HG03139 (cell line): ENCODE data around the gene SMAP1.

Source experiments
- ATAC-seq: cut with Tn5 transposase; IDR thresholded peaks from one replicate; pipeline ENCODE4 v1.9.1; 2021; ENCODE audit not compliant: unreplicated experiment

Gene SMAP1

DNA sequence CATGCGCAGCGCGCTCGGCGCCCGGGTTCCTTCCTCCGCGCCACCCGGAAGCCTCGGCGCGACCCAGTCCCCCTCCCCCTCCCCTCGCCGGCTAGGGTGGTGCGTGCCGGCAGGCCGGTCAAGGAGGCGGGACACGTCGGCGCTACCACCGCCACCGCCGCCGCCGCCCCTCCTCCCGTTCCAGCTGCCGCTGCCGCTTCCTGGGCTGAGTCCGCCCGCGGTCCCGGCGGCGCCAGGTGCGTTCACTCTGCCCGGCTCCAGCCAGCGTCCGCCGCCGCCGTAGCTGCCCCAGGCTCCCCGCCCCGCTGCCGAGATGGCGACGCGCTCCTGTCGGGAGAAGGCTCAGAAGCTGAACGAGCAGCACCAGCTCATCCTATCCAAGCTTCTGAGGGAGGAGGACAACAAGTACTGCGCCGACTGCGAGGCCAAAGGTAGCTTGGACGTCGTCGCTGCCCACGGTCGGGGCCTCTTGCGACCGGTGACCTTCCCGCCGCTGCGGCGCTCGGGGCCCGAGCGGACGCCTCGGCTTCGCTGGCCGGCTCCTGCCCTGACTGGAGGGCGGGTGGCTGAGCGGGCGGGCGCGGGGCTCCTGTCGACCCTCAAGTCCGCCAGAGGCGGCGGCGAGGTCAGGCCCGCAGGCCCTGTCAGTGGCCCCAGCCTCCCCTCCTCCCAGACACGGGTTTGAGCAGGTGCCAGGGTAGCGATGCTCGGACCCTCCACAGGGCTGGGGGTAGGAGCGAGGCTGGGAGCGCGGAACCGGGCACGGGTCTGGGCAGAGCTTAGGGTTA lies at the start of gene SMAP1:
SMAP1 (plus strand) TSS at position 173 of the 788 bp plus-strand sequence; CDS start at position 314, 141 bp downstream.
- ATAC-seq, result peak; percentile 91

GRCh38 chr6:70620746-70621145 lies 46.9 kb upstream of the SMAP1 start:
- ATAC-seq, result no peak

DNA sequence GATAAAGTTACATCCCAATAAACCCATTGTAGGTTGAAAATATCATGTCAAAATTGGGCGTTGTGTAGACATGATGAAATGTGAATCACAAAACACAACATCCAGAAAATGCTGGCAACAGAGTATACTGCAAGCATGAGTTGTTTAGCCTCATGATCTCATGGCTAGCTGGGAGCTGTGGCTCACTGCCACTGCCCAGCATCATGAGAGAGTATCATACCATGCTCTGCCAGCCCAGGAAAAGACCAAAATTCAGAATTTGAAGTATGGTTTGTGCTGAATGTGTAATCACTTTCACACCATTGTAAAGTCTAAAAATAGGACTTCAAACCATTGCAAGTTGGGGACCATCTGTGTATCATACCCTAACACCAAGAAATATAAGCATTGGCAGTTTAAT lies 45.2 kb upstream of the SMAP1 start:
- ATAC-seq, result no peak

GRCh38 chr6:70625436-70625835 lies 42.2 kb upstream of the SMAP1 start:
- ATAC-seq, result no peak

DNA sequence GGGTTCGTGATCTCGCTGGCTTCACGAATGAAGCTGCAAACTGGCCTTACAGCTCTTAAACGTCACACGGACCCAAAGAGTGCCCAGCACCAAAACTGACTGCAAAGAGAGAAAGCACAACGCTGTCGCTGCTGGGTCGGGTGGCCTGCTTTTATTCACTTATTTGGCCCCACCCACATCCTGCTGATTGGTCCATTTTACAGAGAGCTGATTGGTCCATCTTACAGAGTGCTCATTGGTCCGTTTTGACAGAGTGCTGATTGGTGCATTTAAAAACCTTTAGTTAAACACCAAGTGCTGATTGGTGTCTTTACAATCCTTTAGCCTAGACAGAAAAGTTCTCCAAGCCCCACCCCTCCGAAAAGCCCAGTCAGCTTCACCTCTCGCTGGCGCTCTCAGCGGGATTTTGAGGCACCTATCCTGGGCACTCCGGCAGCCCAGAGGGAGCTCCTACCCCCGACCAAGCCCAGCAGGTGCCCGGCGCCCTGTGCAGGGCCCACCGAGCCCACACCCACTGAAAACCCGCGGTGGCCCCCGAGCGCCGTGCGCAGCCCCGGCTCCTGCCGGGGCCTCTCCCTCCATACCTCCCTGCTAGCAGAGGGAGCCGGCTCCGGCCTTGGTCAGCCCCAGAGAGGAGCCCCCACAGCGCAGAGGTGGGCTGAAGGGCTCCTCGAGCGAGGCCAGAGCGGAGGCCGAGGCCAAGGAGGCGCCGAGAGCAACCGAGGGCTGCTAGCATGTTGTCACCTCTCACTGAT lies 40.0 kb upstream of the SMAP1 start:
- ATAC-seq, result no peak

DNA sequence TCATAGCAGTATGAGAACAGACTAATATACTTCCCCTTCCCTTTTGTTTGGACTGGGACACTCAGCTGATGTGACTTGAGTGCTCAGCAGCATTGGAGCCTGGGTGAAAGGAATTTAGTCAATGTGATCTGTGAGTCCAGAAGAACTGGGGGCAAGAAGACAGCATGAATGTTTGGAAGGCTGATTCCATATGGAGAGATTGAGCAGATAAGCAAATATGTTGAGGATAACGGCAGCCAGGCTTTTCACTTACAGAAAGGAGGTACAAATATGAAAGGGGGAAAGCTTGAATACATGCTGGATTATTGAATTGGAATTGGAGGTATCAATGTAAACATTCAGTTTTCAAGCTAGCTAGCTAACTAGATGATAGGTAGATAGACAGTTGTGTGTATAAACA lies 37.8 kb upstream of the SMAP1 start:
- ATAC-seq, result no peak

DNA sequence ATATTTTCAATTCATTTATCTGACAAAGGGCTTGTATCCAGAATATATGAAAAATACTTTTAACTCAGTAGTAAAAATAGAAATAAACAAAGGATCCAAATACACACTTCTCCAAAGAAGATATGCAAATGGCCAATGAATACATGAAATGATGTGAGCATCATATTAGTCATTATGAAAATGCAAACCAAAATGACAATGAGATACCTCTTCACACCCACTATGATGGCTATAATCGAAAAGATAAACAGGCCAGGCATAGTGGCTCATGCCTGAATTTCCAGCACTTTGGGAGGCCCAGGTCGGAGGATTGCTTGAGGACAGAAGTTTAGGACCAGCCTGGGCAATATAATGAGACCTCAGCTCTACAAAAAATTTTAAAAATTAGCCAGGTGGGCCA lies 33.8 kb upstream of the SMAP1 start:
- no peak for ATAC-seq

GRCh38 chr6:70636596-70636995 lies 31.1 kb upstream of the SMAP1 start:
- no peak for ATAC-seq

GRCh38 chr6:70638468-70638867 lies 29.2 kb upstream of the SMAP1 start:
- ATAC-seq, result no peak

- ATAC-seq, result no peak
Measured at GRCh38 chr6:70651326-70651905, 16.3 kb upstream of the SMAP1 start.

DNA sequence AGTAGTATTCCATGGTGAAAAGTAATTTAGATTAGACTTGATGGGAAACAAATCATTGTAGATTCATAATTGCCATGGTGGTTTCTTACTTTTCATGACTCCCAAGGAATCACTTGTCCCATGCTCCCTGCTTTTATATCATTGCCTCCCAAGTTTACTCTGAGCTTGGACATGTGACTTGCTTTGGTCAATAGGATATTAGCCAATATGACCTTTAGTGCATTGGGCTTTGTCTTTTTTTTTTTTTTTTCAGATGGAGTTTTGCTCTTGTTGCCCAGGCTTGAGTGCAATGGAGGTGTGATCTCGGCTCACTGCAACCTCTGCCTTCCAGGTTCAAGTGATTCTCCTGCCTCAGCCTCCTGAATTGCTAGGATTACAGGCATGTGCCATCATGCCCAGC lies 15.5 kb upstream of the SMAP1 start:
- no peak for ATAC-seq

GRCh38 chr6:70657706-70658105 lies 10.0 kb upstream of the SMAP1 start:
- no peak for ATAC-seq

DNA sequence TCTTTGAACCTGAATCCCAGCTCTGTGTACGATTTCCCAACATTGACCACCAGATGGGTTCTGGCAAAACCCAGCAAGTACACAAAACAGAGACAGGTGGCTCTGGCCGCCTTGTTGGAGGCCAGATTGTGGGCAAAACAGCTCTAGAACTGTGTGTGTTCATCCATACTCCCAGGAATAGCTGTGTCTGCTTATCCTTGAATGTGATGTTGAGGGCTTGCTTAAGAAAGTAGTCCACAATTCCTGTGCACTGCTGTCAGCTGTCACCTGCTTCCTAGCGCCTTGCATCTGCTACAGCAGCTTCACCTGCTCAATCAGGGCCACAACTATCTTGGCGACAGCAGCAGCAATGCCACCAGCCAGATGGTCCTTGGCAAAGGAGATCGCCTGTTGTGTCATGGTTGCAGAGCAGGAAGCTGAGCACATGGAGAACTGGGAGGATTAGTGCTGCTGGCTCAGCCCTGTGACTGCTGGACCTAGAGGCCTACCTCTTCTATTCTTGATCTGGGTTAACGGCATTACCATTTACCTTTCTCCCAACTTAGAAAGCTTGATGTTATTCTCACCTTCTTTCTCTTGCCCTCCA lies 3.7 kb upstream of the SMAP1 start:
- no peak for ATAC-seq

GRCh38 chr6:70666706-70667105 lies 977 bp upstream of the SMAP1 start:
- ATAC-seq, result no peak

DNA sequence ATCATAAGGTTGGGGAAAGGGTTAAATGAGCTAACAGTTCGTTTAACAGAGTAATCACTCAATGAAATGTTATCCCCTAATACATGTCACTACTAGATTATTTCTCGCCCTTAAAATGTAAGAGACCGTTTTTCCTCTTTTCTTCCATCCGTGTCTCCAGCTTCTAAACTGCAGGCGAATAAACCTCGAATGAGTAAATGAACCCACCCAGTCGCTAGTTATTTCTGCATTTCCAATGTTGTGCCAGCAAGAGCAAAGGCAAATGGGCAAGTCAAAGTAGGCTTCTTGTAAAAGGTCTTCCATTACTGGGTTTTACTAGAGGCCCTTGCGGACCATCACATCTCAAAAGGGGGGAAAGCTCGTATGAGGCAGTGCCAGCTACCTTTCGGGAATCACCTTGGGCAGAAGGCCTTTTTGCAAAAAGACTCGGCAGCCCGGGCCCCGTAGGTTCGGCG lies 400 bp upstream of the SMAP1 start:
- ATAC-seq, result no peak

DNA sequence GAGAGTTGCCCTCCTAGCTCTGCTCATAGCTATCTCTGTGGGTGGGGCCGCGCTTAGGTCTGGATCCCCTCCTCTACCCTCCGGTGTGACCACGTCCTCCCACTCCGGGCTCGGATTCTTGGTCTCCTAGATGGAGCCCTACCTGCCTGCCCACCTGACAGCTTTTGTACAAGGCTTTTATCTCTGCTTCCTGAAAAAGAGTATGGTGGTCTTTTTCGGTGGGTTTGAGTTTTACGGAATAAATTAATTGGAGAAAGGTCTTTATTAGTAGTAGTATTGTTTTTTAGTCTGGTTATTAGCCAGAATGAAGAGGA lies 773 bp downstream of the SMAP1 start:
- ATAC-seq, result no peak

- ATAC-seq, result no peak
Measured at GRCh38 chr6:70669133-70669532, 1.4 kb downstream of the SMAP1 start.

- no peak for ATAC-seq
Measured at GRCh38 chr6:70672549-70672948, 4.9 kb downstream of the SMAP1 start.

- ATAC-seq, result no peak
Measured at GRCh38 chr6:70673054-70673453, 5.4 kb downstream of the SMAP1 start.

GRCh38 chr6:70673601-70674000 lies 5.9 kb downstream of the SMAP1 start:
- no peak for ATAC-seq

- no peak for ATAC-seq
Measured at GRCh38 chr6:70675822-70676221, 8.1 kb downstream of the SMAP1 start.

- no peak for ATAC-seq
Measured at GRCh38 chr6:70676821-70677220, 9.1 kb downstream of the SMAP1 start.
